Transverse colon (tissue), 4 donors: ENCODE data around the gene RTEL1.

Source experiments
- POLR2AphosphoS5 ChIP-seq, 3 donors: sonication (generic); formaldehyde crosslinking; IDR thresholded peaks; one replicate each; pipeline ENCODE4 v1.6.1; 2016; ENCODE audit warnings: antibody characterized with exemption in 3 of 3
- TF ChIP-seq, protein P1 (sequence below), 5 experiments: fragments of 200-600 bp in 3 of 5; fragments of 450-650 bp in 2 of 5; sonication (generic) in 3 of 5; IDR thresholded peaks; 1 replicate in 2 of 5; 2 replicates in 3 of 5; pipeline ENCODE4 v1.5.1; 2016 to 2017; ENCODE audit warnings: antibody characterized with exemption in 5 of 5, inconsistent platforms in 3 of 5, mild to moderate bottlenecking in 2 of 5, moderate library complexity in 1 of 5

DNA sequence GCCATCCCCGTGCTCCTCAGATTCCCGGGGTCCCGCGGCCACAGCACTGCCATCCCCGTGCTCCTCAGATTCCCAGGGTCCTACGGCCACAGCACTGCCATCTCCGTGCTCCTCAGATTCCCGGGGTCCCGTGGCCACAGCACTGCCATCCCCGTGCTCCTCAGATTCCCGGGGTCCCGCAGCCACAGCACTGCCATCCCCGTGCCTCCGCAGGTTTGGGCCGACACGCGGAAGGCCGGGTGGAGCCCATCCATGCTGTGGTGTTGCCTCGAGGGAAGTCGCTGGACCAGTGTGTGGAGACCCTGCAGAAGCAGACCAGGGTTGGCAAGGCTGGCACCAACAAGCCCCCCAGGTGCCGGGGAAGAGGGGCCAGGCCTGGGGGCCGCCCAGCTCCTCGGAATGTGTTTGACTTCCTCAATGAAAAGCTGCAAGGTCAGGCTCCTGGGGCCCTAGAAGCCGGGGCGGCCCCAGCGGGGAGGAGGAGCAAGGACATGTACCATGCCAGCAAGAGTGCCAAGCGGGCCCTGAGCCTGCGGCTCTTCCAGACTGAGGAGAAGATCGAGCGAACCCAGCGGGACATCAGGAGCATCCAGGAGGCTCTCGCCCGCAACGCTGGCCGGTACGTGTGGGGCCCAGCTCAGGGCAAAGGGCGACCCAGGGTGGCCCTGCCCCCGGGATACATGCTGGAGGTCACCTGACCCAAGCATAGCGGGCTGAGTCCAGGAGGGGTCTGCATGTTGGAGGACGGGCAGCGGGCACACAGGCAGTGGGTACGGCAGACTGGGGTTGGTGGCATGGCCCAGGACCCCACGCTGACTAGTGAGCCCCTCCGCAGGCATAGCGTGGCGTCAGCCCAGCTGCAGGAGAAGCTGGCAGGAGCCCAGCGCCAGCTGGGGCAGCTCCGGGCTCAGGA is 77.1 kb downstream of the RTEL1 start:
- no peak for TF ChIP-seq POLR2AphosphoS5 (IDR thresholded peaks at IDR 0.05)
- TF ChIP-seq, protein P1, sequence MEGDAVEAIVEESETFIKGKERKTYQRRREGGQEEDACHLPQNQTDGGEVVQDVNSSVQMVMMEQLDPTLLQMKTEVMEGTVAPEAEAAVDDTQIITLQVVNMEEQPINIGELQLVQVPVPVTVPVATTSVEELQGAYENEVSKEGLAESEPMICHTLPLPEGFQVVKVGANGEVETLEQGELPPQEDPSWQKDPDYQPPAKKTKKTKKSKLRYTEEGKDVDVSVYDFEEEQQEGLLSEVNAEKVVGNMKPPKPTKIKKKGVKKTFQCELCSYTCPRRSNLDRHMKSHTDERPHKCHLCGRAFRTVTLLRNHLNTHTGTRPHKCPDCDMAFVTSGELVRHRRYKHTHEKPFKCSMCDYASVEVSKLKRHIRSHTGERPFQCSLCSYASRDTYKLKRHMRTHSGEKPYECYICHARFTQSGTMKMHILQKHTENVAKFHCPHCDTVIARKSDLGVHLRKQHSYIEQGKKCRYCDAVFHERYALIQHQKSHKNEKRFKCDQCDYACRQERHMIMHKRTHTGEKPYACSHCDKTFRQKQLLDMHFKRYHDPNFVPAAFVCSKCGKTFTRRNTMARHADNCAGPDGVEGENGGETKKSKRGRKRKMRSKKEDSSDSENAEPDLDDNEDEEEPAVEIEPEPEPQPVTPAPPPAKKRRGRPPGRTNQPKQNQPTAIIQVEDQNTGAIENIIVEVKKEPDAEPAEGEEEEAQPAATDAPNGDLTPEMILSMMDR (IDR thresholded peaks at IDR 0.05) = no peak
